OCI-LY3 (cell line): ENCODE data around the gene TAB3.

Source experiments
- EZH2phosphoT487 ChIP-seq: fragments of 200-600 bp; shearing (Covaris generic); IDR thresholded peaks from 2 replicates; pipeline ENCODE4 v1.6.1; 2018; ENCODE audit warnings: antibody characterized with exemption, mixed run types, low read depth
- TF ChIP-seq, protein P1 (sequence below): fragments of 200-600, 300-600 bp; sonication (generic); IDR thresholded peaks from 2 replicates; pipeline ENCODE4 v1.5.1; 2014; ENCODE audit warnings: antibody characterized with exemption, low read length, low read depth

DNA sequence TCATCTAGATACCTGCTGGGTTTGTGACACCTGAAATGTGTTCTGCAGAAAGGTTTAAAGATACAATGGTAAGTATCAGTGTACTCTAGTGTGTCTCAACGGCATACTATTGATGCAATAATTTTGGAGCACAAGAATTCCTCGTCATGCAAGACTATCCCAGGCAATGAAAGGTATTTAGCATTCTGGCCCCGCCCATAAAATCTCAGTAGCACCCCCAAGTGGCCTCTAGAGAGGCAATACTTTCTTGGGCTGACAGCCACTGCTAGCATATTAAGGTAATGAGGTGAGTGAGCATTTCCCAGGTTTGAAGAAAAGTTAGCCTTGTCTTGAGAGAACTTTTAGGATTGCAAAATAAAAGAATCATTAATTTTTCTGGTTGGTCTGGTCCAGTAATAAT lies 24.0 kb downstream of the TAB3 start:
- TF ChIP-seq, protein P1, sequence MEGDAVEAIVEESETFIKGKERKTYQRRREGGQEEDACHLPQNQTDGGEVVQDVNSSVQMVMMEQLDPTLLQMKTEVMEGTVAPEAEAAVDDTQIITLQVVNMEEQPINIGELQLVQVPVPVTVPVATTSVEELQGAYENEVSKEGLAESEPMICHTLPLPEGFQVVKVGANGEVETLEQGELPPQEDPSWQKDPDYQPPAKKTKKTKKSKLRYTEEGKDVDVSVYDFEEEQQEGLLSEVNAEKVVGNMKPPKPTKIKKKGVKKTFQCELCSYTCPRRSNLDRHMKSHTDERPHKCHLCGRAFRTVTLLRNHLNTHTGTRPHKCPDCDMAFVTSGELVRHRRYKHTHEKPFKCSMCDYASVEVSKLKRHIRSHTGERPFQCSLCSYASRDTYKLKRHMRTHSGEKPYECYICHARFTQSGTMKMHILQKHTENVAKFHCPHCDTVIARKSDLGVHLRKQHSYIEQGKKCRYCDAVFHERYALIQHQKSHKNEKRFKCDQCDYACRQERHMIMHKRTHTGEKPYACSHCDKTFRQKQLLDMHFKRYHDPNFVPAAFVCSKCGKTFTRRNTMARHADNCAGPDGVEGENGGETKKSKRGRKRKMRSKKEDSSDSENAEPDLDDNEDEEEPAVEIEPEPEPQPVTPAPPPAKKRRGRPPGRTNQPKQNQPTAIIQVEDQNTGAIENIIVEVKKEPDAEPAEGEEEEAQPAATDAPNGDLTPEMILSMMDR: peak; percentile 45
- no peak for TF ChIP-seq EZH2phosphoT487
